SK-N-SH (cell line): ENCODE data around the gene RET. TPM values are rescaled to one million over a fixed set of nuclear protein-coding genes. Genes with fewer than 3 reads are reported as not detected.

ENCODE experiments used
- CTCF ChIA-PET: fragments of 300-600, 350-600 bp; formaldehyde crosslinking; extraction: SDS; loops from one replicate; lab custom pipeline; 2021; lab: Yijun Ruan, JAX
- POLR2A ChIA-PET: fragments of 350-600 bp; sonication (Branson Sonifier 250); formaldehyde crosslinking; extraction: SDS; loops from one replicate; lab custom pipeline; 2020; ENCODE audit warnings: antibody characterized with exemption, inconsistent platforms; lab: Yijun Ruan, JAX
- DNase-seq: peaks from one replicate; pipeline ENCODE4 v3.0.0; 2012
- H2AFZ ChIP-seq: fragments of 200-600 bp; sonication (generic); 2 replicates; pipeline ENCODE4 v1.8.1; 2016; ENCODE audit warnings: antibody characterized with exemption, mild to moderate bottlenecking, low read depth
- H3F3A ChIP-seq: fragments of 200-600 bp; sonication (generic); replicated peaks from 2 replicates; pipeline ENCODE3; 2016; ENCODE audit warnings: antibody characterized with exemption, mild to moderate bottlenecking; ENCODE audit not compliant: insufficient read depth
- H3K27ac ChIP-seq, 2 experiments: fragments of 200-500 bp in 1 of 2; fragments of 200-600 bp in 1 of 2; sonication (Bioruptor generic) in 1 of 2; sonication (generic), shearing (Covaris generic) in 1 of 2; 2 replicates each; pipeline versions ENCODE4 v1.5.1 to v1.6.1; 2014 to 2016; ENCODE audit warnings: low read depth in 2 of 2, inconsistent platforms in 1 of 2, low read length in 1 of 2, mild to moderate bottlenecking in 1 of 2, mixed read lengths in 1 of 2
- H3K27me3 ChIP-seq: fragments of 200-600 bp; sonication (generic), shearing (Covaris generic); 2 replicates; pipeline ENCODE4 v1.6.1; 2016; ENCODE audit warnings: mixed run types; ENCODE audit not compliant: insufficient read depth
- H3K36me3 ChIP-seq, 2 experiments: fragments of 200-500 bp in 1 of 2; fragments of 200-600 bp in 1 of 2; sonication (Bioruptor generic) in 1 of 2; sonication (generic) in 1 of 2; replicated peaks in 1 of 2; 2 replicates each; pipeline versions ENCODE3 to v1.5.1; 2014 to 2016; ENCODE audit warnings: low read length in 1 of 2, mild to moderate bottlenecking in 1 of 2; ENCODE audit not compliant: insufficient read depth in 2 of 2, control insufficient read depth in 1 of 2
- H3K4me1 ChIP-seq, 2 experiments: fragments of 200-500 bp in 1 of 2; fragments of 200-600 bp in 1 of 2; sonication (Bioruptor generic) in 1 of 2; sonication (generic), shearing (Covaris generic) in 1 of 2; 2 replicates each; pipeline versions ENCODE4 v1.5.1 to v1.6.1; 2014 to 2016; ENCODE audit warnings: low read depth in 1 of 2, low read length in 1 of 2, mixed run types in 1 of 2; ENCODE audit not compliant: insufficient read depth in 2 of 2, control insufficient read depth in 1 of 2
- H3K4me2 ChIP-seq: fragments of 200-600 bp; sonication (generic), shearing (Covaris generic); 2 replicates; pipeline ENCODE4 v1.6.1; 2017; ENCODE audit warnings: mixed run types
- H3K4me3 ChIP-seq, 2 experiments: fragments of 200-500 bp in 1 of 2; fragments of 200-600 bp in 1 of 2; sonication (Bioruptor generic) in 1 of 2; sonication (generic), shearing (Covaris generic) in 1 of 2; 2 replicates each; pipeline versions ENCODE4 v1.5.1 to v1.8.1; 2014 to 2016; ENCODE audit warnings: low read depth in 2 of 2, inconsistent platforms in 1 of 2, low read length in 1 of 2, mild to moderate bottlenecking in 1 of 2, mixed read lengths in 1 of 2, moderate library complexity in 1 of 2
- H3K79me2 ChIP-seq: fragments of 200-600 bp; sonication (generic); 2 replicates; pipeline ENCODE4 v1.8.1; 2017; ENCODE audit warnings: mild to moderate bottlenecking; ENCODE audit not compliant: insufficient read depth
- H3K9ac ChIP-seq: fragments of 200-600 bp; sonication (generic); 2 replicates; pipeline ENCODE4 v1.6.1; 2017; ENCODE audit warnings: mixed run types
- H3K9me2 ChIP-seq: fragments of 200-600 bp; sonication (generic); 2 replicates; pipeline ENCODE4 v1.6.1; 2017; ENCODE audit warnings: mixed run types
- H3K9me3 ChIP-seq: fragments of 200-600 bp; sonication (generic); 2 replicates; pipeline ENCODE4 v1.6.1; 2017; ENCODE audit warnings: mixed run types, mild to moderate bottlenecking, moderate library complexity
- H4K20me1 ChIP-seq: fragments of 200-600 bp; sonication (generic); 2 replicates; pipeline ENCODE4 v1.6.1; 2017; ENCODE audit warnings: mild to moderate bottlenecking, mixed run types; ENCODE audit not compliant: insufficient read depth
- FOXM1 ChIP-seq: IDR thresholded peaks from 2 replicates; pipeline ENCODE4 v1.4.0; 2012; ENCODE audit warnings: low read depth, mild to moderate bottlenecking
- POLR2AphosphoS5 ChIP-seq: IDR thresholded peaks from 2 replicates; pipeline ENCODE4 v1.6.1; 2012; ENCODE audit warnings: low read depth, low read length
- RFX5 ChIP-seq: IDR thresholded peaks from 2 replicates; pipeline ENCODE4 v1.6.1; 2012; ENCODE audit warnings: mild to moderate bottlenecking, improper control_type of control experiment, low read length
- ZBTB33 ChIP-seq: IDR thresholded peaks from 2 replicates; pipeline ENCODE4 v1.4.0; 2012; ENCODE audit warnings: low read depth, borderline replicate concordance
- WGBS: methylation state at CpG from one replicate; pipeline ENCODE4 v1.1.6; 2017; ENCODE audit warnings: low lambda C conversion rate; 5-methylcytosine and 5-hydroxymethylcytosine counted together
- polyA plus RNA-seq, 3 experiments: library from polyadenylated mRNA; depleted of rRNA; stranded (reverse); fragments of >200 nt; gene quantifications; 2 replicates each; pipeline ENCODE4 v1.2.3, GENCODE V29; 2012
- TF ChIP-seq, protein P1 (sequence below): IDR thresholded peaks from 2 replicates; pipeline ENCODE4 v1.6.1; 2012; ENCODE audit warnings: mild to moderate bottlenecking, low read depth, low read length, moderate library complexity

RET gene
- polyA plus RNA-seq, 1 of the 3 experiments (the other 2 are of a cell fraction) = 3.2 TPM

DNA sequence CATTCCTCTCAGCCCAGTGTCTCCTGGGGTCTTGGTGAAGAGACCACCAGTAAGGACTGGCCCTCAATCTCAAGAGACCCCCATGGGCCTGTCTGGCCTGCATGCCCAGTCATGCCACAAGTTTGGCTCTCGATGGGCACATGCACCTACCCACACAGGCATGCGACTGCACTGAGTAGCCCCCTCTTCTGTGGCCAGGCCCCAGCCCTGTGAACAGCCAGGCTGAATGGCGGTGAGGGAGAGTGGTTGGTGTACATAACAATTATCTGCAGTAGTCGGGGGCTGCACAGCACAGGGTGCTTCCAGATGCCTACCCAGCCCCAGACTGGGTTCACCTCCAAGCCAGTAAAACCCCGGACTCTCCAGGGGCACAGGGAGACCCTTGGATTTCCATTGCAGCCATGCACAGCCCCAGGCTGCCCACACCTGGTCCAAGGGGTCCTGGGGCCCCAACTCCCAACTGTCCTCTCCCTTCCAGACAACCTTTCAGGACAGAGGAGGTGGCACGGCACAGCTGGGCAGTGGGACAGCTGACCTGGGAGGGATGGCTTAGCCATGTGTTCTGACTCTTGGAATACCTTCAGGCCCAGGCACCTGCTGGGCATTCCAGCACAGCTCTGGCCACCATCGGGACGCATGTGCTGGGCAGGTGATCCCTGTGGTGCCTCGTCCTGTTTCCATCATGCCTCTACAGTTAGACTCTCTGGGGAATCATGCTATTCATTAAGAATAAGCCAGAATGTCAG lies 40.3 kb downstream of the RET start (continued):
- TF ChIP-seq, protein P1, sequence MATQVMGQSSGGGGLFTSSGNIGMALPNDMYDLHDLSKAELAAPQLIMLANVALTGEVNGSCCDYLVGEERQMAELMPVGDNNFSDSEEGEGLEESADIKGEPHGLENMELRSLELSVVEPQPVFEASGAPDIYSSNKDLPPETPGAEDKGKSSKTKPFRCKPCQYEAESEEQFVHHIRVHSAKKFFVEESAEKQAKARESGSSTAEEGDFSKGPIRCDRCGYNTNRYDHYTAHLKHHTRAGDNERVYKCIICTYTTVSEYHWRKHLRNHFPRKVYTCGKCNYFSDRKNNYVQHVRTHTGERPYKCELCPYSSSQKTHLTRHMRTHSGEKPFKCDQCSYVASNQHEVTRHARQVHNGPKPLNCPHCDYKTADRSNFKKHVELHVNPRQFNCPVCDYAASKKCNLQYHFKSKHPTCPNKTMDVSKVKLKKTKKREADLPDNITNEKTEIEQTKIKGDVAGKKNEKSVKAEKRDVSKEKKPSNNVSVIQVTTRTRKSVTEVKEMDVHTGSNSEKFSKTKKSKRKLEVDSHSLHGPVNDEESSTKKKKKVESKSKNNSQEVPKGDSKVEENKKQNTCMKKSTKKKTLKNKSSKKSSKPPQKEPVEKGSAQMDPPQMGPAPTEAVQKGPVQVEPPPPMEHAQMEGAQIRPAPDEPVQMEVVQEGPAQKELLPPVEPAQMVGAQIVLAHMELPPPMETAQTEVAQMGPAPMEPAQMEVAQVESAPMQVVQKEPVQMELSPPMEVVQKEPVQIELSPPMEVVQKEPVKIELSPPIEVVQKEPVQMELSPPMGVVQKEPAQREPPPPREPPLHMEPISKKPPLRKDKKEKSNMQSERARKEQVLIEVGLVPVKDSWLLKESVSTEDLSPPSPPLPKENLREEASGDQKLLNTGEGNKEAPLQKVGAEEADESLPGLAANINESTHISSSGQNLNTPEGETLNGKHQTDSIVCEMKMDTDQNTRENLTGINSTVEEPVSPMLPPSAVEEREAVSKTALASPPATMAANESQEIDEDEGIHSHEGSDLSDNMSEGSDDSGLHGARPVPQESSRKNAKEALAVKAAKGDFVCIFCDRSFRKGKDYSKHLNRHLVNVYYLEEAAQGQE = no peak

DNA sequence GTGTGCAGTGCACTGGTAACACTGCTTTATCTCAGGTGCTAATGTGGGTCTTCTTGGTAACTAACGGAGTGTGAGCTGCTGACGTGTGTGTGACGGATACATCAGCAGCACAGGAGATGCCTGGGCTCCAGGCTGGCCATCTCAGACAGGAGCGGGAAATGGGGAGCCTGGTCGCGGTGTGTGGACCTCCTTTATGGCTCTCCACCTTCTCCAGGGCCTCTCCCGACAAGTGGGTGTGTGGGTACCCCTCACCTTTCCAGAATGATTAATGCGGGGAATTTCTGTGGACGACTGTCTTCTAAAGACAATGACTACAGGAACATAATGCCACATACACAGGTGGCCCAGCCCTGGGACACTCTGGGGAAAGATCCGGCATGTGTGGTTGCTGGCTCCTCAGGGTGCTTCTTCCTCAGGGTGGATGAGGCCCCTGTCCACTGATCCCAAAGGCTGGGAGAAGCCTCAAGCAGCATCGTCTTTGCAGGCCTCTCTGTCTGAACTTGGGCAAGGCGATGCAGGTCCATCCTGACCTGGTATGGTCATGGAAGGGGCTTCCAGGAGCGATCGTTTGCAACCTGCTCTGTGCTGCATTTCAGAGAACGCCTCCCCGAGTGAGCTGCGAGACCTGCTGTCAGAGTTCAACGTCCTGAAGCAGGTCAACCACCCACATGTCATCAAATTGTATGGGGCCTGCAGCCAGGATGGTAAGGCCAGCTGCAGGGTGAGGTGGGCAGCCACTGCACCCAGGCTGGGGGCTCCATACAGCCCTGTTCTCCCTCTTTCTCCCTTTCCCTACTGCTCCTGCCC lies 41.1 kb downstream of the RET start:
- Histone ChIP-seq H2AFZ (no peak overlapping the region), H3K4me1 (peaks cover 0 to 6% of the 10 kb centered on the region in 2 experiments; a peak in 1 of 4 replicates), H4K20me1 (no peaks in the 10 kb centered on the region), H3K9me3 (no peaks in the 10 kb centered on the region), H3K4me3 (no peak overlapping the region), H3K9me2 (no peaks in the 10 kb centered on the region), H3K79me2 (no peaks in the 10 kb centered on the region), H3K27ac (no peak overlapping the region; a peak in 1 of 4 replicates), H3K9ac (no peak overlapping the region), H3K36me3 (peaks cover 0 to 8% of the 10 kb centered on the region in 2 experiments), H3F3A (no peaks in the 10 kb centered on the region), H3K27me3 (no peaks in the 10 kb centered on the region), H3K4me2 (no peak overlapping the region)
- POLR2A ChIA-PET = no interaction called here
- TF ChIP-seq, protein P1 = no peak
- TF ChIP-seq POLR2AphosphoS5 = no peak
- no peak for TF ChIP-seq RFX5
- TF ChIP-seq FOXM1 = no peak
- no peak for TF ChIP-seq ZBTB33
- CTCF ChIA-PET = interaction anchor here (0.6 to 1.3 kb wide), 3 partner anchors 12 to 252 kb away, joined by 3 to 4 read pairs (median 3); no protein-coding TSS in a partner anchor
- no peak for DNase-seq
- 65% methylated on average over 11 of the region's 18 CpGs for WGBS
